NCI-H146 treated with DMSO at 0.1 percent for 48 hours (cell line): Measurements from ENCODE around the gene MVB12B.
"Not testable (repeated sequence)": the region's sequence is repeated elsewhere in the genome, so short reads cannot be mapped to it uniquely, and the experiment has no call there.

ENCODE experiments used
- DNase-seq: peaks from one replicate; lab custom pipeline; 2025; ENCODE audit not compliant: unreplicated experiment; lab: John Stamatoyannopoulos, UW

The MVB12B gene

GRCh38 chr9:126326228-126327005 is at the start of gene MVB12B:
MVB12B (plus strand) TSS chr9:126326829; CDS start chr9:126326930, 101 bp downstream.
- DNase-seq = no peak

DNA sequence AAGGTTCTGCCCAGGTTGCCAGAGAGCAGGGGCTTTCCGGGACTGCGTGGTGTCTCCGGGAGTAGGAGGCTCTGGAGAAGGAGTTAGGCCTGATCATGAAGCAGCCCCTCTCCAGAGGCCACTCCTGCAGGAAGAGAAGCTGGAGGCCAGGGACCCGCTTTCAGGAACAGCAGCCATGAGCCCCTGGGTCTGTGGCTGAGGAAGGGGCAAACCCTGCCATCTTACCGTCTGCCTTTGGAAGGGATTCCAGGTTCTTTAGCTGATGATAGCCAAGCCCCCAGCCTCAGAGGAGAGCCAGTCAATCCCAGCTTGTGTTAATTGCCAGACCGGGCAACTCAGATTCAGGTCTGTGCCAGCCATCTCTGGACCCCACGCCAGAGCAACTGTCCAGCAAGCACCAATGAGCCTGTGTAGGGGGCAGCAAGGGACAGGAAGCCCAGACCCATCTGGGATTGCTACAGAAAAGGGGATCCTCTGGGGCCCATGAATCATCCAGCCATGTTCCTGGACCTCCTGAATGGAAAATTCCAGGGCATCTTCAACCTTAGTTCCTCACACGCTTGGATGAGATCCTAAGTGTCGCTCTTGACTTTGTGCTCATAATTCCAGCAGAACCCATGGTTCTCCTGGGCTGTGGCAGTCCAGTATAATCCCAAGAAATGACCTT is 42.7 kb upstream of the MVB12B start:
- no peak for DNase-seq

- DNase-seq = not testable (repeated sequence)
Measured at GRCh38 chr9:126285652-126286051, 41.0 kb upstream of the MVB12B start.

DNA sequence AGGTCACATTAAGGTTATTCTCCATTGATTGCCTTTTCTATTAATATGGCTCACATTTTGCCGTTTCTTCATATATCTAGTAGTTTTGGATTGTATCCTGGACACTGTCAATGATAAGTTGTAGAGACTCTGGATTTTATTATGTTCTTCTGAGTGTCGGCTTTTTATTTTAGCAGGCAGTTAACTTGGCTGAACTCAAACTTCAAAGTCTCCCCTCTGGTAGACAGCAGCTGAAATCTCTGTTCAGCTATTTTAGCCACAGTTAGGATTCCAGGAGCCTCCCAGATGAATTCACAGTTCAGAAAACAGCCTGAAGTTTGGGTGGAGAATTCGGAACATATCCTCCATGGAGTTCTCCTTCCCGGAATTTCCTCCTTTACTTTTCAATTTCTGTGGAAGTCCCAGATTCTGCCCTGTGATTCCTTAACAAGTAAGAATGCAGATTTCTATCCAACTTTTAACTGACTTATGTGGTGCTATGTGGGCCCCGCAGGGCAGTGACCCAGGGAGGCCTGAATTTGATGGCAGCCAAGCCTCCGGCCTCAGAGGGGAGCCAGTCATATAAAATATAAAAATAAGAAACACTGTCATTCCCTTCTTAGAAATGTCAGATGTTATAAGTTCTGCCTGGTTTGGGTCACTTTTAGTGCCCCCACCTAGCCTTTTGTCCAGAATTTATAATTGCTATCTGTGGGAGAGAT is 39.3 kb upstream of the MVB12B start:
- DNase-seq = no peak

DNA sequence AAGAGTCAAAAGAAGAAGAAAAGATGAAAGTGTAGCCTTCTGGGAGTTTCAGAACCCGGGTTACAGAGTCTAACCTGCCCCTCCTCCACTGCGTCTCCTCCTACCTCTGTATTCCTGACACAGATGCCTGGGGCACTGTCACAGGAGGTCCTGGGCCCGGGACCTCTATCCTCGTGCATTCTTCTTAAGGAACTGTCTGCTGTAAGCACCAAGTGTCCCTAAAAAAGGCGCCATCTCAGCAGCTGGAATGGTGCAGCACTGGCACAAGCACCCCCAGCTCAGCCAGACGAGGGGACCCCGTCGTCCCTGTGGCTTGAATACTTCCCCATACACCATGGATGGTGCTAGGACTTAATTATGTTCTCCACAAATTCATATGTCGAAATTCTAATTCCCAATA is 35.8 kb upstream of the MVB12B start:
- no peak for DNase-seq

DNA sequence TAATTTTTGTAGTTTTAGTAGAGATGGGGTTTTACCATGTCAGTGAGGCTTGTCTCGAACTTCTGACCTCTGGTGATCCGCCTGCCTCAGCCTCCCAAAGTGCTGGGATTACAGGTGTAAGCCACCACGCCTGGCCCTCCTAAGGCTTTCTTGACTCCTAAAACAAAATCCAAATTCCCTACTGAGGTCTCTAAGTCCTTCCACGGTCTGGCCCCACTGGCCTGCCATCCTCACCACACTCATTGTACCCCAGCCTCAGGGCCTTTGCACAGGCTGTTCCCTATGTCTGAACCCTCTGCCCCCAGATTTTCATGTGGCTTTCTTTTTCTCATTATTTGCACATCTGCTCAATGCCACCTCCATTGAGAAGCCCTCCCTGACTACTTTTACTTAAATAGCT is 34.7 kb upstream of the MVB12B start:
- no peak for DNase-seq

- DNase-seq = peak; percentile 2
Measured at GRCh38 chr9:126292736-126293521, 33.7 kb upstream of the MVB12B start.

GRCh38 chr9:126293522-126293889 is 33.1 kb upstream of the MVB12B start:
- no peak for DNase-seq

DNA sequence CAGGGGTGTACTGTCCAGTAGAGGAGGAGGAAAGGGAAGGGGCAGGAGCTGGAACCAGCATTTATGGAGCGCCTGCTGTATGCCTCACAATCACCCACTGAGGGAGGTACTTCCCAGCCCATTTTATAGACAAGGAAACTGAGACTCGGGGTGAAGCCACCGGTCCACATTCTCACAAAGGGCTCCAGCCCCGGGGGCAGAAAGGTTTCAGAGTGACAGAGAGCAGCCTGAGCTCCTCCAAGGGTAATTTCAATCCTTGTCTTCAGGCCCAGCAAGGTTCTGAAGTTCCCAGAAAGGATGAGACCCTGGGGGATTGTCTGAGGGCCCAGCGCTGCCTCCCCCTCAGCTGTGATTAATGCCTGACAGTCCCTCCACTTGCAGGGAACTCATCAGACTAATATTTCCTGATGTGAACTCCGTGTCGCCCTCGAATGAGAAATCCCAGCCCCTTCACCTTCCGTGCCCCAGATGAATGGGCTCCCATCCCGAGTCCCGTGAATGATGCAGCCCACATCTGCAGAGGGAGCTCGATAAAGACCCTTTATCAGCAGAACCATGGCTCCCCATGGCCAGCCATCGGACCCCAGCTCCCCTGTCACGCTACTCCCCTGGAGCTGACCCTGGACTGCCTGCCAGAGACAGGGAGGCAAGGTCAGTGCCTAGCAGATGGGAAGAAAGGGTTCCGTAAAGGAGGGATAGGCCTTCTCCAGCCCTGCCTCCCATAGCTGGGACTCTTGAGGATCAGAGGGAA is 32.1 kb upstream of the MVB12B start:
- DNase-seq = no peak

DNA sequence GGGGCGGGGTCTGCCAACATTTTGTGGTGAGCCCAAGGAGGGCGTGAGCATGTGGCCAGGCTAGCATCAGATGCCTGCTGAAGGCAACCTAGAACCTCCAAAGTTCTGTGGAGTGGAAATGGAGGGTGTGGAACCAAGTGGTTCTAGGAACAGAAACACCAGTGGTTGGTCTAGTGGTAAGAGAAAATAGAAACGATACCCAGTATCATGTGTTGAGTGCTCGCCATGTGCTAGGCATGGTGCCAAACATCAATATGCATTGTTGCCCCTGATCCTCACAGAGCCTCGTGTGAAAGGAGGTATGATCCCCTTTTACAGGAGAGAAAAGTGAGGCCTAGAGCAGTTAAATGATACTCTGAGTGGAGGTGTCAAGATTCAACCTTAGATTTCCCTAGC is 31.5 kb upstream of the MVB12B start:
- DNase-seq = no peak

GRCh38 chr9:126295516-126295915 is 31.1 kb upstream of the MVB12B start:
- DNase-seq = no peak

- DNase-seq = no peak
Measured at GRCh38 chr9:126295936-126296600, 30.6 kb upstream of the MVB12B start.

- DNase-seq = no peak
Measured at GRCh38 chr9:126296687-126297086, 29.9 kb upstream of the MVB12B start.

- no peak for DNase-seq
Measured at GRCh38 chr9:126297661-126298060, 29.0 kb upstream of the MVB12B start.

DNA sequence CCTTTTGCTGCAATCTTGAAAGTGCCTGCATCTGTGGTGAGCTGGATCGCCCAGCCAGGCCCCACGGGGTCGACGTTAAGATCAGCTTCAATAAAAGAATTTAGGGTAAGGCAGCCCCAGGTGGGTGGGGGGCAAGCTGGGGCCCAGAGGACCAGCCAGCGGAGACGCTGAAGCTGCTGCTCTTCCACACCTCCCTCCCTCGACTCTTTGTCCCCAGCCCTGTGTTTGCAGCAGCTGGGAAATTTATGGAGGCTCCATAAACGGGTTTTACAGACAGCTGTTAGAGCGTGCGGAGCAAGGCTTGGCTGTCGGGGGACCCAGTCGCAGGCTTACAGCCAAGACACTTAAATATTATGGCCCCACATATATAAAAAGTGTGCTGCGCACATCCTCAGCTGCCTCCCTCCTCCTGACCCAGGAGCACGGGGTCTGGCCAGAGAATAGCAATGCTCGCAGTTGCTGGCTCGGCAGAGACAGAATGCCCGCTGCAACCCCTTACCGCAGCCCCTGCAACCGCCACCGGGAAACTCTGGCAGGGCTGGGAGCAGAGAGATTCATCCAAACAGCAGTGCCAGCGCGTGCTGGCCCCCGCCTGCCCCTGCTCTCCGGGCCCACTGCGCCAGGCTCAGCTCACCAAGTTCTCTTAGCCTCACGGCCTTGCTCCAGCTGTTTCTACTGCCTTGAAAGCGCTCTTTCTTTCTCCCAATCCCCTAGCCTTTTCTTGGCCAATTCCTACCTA is 28.4 kb upstream of the MVB12B start:
- no peak for DNase-seq

DNA sequence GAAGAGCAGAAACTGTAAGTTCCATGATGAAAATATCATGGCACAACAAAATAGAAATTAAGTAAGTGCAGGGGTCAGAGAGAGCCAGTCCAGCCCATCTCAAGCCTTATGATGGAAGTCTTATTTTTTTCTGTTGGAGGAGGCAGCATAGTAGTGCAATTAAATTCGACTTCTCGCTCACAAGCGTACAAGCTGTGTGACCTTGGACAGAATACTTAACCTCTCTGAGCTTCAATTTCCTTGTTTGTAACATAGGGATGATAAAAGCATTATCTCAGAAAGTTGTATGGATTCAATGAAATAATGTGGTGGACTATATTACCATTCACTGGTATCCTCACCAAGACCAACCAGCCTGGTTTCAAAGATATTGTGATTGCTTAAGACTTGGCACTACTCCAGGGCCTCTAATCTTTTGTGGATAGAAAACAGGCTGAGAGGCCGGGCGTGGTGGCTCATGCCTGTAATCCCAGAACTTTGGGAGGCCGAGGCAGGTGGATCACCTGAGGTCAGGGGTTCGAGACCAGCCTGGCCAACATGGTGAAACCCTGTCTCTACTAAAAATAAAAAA is 26.8 kb upstream of the MVB12B start:
- no peak for DNase-seq

DNA sequence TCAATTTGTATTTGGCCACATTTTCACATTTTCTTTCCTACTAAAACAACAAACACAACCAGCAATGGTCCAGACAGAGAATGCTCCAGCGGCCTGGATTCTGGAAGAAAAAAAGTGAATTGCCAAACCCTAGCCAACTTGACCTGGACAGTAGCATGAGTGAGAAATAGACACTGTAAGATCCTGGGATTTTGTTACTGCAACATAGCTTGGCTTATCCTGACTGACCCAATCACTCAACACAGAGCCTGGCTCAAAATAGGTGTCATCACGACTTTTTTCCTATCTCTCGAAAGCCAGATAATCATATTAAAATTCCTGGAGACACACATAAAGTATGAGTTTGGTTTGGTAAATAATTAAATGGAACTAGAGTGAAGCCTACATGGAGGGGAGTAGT is 25.4 kb upstream of the MVB12B start:
- DNase-seq = no peak

DNA sequence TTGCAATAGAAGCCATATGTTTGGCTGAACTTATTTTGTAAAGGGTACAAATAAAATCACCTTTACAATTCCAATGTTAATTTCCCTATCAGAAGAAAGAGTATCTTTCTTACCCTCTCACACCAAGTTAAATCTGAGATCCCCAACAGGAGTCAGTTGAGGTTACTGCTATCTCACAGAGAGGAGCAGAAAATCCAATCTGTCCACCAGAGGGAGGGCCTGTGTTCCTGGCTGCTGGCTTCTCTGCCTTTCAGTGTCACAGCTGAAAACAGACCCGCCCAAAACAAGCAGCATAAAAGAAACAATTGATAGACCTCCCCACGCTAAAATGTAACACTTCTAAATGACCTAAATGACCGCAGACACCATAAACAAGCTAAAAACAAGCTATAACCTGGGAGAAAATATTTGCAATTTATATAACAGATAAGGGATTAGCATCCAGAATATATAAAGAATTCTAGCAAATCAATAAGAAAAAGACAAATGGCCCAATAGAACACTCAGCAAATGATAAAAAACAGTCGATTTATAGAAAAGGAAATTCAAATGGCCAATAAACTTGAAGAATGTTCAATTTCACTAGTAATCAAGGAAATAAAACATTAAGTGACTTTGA is 24.5 kb upstream of the MVB12B start:
- peak; percentile 20 for DNase-seq

- DNase-seq = no peak
Measured at GRCh38 chr9:126302730-126303129, 23.9 kb upstream of the MVB12B start.
